Bronchial epithelial cell (primary cell): Measurements from ENCODE around the gene TIMP3. TPM values are rescaled to one million over a fixed set of nuclear protein-coding genes. Genes with fewer than 3 reads are reported as not detected.

Source experiments
- DNase-seq: peaks from one replicate; pipeline ENCODE4 v3.0.0-alpha.2; 2010; ENCODE audit warnings: low read depth
- FAIRE-seq: peaks from 2 replicates; lab custom pipeline; 2011; peaks lifted over from hg19 to GRCh38; lab: Jason Lieb, UNC
- H3K27me3 ChIP-seq: 2 replicates; pipeline ENCODE4 v1.5.1; 2011; ENCODE audit warnings: low read length; ENCODE audit not compliant: control insufficient read depth, insufficient read depth
- H3K36me3 ChIP-seq: 2 replicates; pipeline ENCODE4 v1.5.1; 2011; ENCODE audit warnings: low read length; ENCODE audit not compliant: control insufficient read depth, insufficient read depth
- H3K4me3 ChIP-seq: 2 replicates; pipeline ENCODE4 v1.5.1; 2011; ENCODE audit warnings: mild to moderate bottlenecking, low read depth, low read length, control low read depth
- CTCF ChIP-seq: IDR thresholded peaks from 2 replicates; pipeline ENCODE4 v1.5.1; 2011; ENCODE audit warnings: mild to moderate bottlenecking, moderate library complexity, low read length, control low read depth, inconsistent platforms; ENCODE audit not compliant: insufficient read depth, severe bottlenecking
- total RNA-seq: library from RNA; depleted of rRNA; stranded (reverse); fragments of >200 nt; gene quantifications from 2 replicates; pipeline ENCODE4 v1.2.1, GENCODE V29; 2014

Gene TIMP3
- total RNA-seq, 1 donor from 2014 or later, result 71.1 TPM

DNA sequence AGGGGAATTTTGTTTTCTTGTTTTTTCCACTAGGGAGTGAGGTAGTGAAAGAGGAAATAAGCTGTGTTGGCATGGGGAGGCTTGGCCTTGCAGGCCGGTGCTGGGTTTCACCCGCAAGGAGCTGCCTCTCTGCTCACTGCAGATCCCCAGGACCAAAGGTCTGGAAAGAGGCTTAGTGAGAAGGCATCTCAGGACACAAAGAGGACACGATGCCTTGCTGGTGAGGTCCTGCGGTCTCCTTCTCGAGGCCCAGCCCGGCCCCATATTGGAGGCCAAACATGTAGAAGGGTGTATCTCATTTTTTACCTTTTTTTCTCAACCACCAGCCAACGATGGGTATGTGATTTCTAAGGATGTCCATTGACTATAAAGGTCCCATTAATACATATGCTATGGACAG, 17.6 kb downstream of the TIMP3 start:
- H3K4me3 ChIP-seq, result no peak overlapping the region
- FAIRE-seq, result no peak
- H3K27me3 ChIP-seq, result no peaks in the 10 kb centered on the region
- no peak for TF ChIP-seq CTCF
- no peak for DNase-seq
- H3K36me3 ChIP-seq, result peaks cover 3% of the 10 kb centered on the region

- Histone ChIP-seq H3K36me3 (peaks cover 3% of the 10 kb centered on the region), H3K4me3 (no peak overlapping the region), H3K27me3 (no peaks in the 10 kb centered on the region)
- FAIRE-seq, result peak; percentile 80
- no peak for TF ChIP-seq CTCF
- DNase-seq, result peak; percentile 75
Observed at GRCh38 chr22:32820131-32821119, 18.9 kb downstream of the TIMP3 start.

DNA sequence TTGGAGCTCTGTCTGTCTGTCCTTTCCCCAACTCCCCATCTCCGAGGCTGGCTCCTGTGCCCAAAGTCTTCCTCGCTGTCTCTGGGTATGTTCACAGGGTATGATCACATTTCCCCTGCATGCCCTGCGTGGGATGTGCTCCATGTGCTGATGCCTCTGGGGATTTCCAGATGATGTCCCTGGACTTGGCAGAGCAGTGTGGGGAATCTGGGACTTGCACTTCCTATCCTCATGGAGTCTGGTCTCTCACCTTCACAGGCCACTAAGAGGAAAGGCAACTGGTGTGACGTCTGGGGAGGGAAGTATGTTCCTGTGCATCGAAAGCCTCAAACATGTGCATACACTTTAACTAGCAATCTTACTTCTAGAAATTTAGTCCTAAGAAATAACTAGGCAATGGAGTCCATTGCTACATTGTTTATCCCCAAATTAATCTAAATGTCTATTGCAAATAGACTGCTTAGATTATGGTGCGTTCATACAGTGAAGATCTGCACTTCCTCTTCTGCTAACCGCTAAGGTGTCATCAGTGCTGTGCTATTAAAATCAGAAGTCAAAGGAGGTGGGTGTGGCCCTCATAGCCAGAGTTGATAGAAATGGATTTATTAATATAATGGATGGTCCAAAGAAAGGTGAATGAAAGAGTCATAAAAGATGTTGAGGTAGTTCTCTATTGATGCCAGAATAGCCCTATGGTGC, 20.8 kb downstream of the TIMP3 start:
- DNase-seq, result no peak
- no peak overlapping the region for H3K4me3 ChIP-seq
- H3K36me3 ChIP-seq, result peaks cover 3% of the 10 kb centered on the region
- no peaks in the 10 kb centered on the region for H3K27me3 ChIP-seq
- peak; percentile 83 for FAIRE-seq
- TF ChIP-seq CTCF, result no peak

GRCh38 chr22:32823024-32823730, 21.7 kb downstream of the TIMP3 start:
- FAIRE-seq (no peak), DNase-seq (peak; percentile 43)
- TF ChIP-seq CTCF, result peak; percentile 67
- Histone ChIP-seq H3K4me3 (no peak overlapping the region), H3K36me3 (peaks cover 3% of the 10 kb centered on the region), H3K27me3 (no peaks in the 10 kb centered on the region)

- no peaks in the 10 kb centered on the region for H3K27me3 ChIP-seq
- no peak for FAIRE-seq
- H3K4me3 ChIP-seq, result no peak overlapping the region
- peaks cover 8% of the 10 kb centered on the region for H3K36me3 ChIP-seq
- DNase-seq, result no peak
- no peak for TF ChIP-seq CTCF
Observed at GRCh38 chr22:32824531-32825312, 23.2 kb downstream of the TIMP3 start.
